Measurements from ENCODE around the gene SPTBN4.
A peak's percentile ranks its signal among the peaks of the same experiment; 100 is the strongest.
"Not testable (repeated sequence)": the region's sequence is repeated elsewhere in the genome, so short reads cannot be mapped to it uniquely, and the experiment has no call there.

Gene SPTBN4

GRCh38 chr19:40555978-40556689 lies 89.3 kb downstream of the SPTBN4 start:
- H3K4me3 ChIP-seq (ENCODE audit: low read length), result no peak overlapping the region
- no peak for TF ChIP-seq ZNF274 (IDR thresholded peaks at IDR 0.05; ENCODE audit: low read depth, low read length)

DNA sequence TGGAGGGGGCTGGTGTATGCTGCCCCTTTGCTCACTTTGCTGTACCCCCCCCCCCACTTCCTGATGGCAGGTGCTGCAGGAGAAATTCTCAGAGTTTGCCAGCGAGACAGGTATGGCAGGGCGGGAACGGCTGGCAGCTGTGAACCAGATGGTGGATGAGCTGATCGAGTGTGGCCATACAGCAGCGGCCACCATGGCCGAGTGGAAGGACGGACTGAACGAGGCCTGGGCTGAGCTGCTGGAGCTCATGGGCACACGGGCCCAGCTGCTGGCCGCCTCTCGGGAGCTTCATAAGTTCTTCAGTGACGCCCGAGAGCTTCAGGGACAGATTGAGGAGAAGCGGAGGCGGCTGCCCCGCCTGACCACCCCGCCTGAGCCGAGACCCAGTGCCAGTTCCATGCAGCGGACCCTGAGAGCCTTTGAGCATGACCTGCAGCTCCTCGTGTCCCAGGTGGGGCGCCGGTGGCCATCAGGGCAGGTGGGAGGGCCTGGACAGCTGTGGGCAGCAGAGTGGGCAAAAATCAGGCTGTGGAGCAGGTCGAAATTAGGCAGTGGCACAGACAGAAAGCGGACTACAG lies 90.2 kb downstream of the SPTBN4 start:
- TF ChIP-seq ZNF274 (IDR thresholded peaks at IDR 0.05; ENCODE audit: low read depth, low read length), result no peak
- H3K4me3 ChIP-seq (ENCODE audit: low read length), result no peak overlapping the region

DNA sequence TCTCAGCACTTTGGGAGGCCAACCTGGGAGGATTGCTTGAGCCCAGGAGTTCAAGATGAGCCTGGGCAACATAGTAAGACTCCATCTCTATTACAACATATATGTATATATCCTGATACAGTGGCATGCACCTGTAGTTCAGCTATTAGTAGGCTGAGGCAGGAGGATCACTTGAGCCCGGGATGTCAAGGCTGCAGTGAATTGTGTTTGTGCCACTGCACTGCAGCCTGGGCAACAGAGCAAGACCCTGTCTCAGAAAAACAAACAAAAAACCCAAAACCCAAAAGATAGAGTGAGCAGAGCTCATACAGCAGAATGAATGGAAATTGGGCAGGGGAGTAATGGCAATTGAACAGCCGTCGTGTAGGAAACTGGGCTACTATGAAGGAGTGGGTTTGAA lies 92.6 kb downstream of the SPTBN4 start:
- TF ChIP-seq ZNF274 (IDR thresholded peaks at IDR 0.05; ENCODE audit: low read depth, low read length), result no peak
- H3K4me3 ChIP-seq (ENCODE audit: low read length), result no peak overlapping the region

DNA sequence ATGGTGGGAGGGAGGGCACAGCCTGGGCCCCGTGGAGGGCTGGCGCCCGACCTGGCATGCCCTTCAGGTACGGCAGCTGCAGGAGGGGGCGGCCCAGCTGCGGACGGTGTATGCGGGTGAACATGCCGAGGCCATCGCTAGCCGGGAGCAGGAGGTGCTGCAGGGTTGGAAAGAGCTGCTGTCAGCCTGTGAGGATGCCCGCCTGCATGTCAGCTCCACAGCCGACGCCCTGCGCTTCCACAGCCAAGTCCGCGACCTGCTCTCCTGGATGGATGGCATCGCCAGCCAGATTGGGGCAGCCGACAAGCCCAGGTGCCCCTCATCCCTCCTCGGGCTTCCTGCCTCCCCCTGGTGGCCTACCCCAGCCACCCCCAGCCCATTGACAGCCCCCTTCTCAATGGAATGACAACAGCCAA lies 93.3 kb downstream of the SPTBN4 start:
- TF ChIP-seq ZNF274 (IDR thresholded peaks at IDR 0.05; ENCODE audit: low read depth, low read length), result no peak
- H3K4me3 ChIP-seq (ENCODE audit: low read length), result no peak overlapping the region

GRCh38 chr19:40561947-40562346 lies 95.1 kb downstream of the SPTBN4 start:
- TF ChIP-seq ZNF274 (IDR thresholded peaks at IDR 0.05; ENCODE audit: low read depth, low read length), result no peak
- no peak overlapping the region for H3K4me3 ChIP-seq (ENCODE audit: low read length)

- not testable (repeated sequence) for H3K4me3 ChIP-seq (ENCODE audit: low read length)
Measured at GRCh38 chr19:40564535-40564934, 97.7 kb downstream of the SPTBN4 start.

DNA sequence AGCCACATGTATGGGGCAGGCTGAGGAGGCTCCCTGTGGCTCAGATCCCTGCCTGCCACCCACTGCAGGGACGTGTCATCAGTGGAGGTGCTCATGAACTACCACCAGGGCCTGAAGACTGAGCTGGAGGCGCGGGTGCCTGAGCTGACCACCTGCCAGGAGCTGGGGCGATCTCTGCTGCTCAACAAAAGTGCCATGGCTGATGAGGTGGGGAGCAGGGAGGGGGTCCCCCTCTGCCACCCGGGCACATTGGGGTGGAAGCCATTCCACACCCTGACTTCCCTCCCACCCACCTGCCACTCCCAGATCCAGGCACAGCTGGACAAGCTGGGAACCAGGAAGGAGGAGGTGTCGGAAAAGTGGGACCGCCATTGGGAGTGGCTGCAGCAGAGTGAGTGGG lies 98.6 kb downstream of the SPTBN4 start:
- TF ChIP-seq ZNF274 (IDR thresholded peaks at IDR 0.05; ENCODE audit: low read depth, low read length), result no peak
- no peak overlapping the region for H3K4me3 ChIP-seq (ENCODE audit: low read length)

- no peak overlapping the region for H3K4me3 ChIP-seq (ENCODE audit: low read length)
- no peak for TF ChIP-seq ZNF274 (IDR thresholded peaks at IDR 0.05; ENCODE audit: low read depth, low read length)
Measured at GRCh38 chr19:40565910-40566495, 99.2 kb downstream of the SPTBN4 start.

GRCh38 chr19:40567040-40567749 lies 100.4 kb downstream of the SPTBN4 start:
- TF ChIP-seq ZNF274 (IDR thresholded peaks at IDR 0.05; ENCODE audit: low read depth, low read length), result no peak
- H3K4me3 ChIP-seq (ENCODE audit: low read length), result no peak overlapping the region

DNA sequence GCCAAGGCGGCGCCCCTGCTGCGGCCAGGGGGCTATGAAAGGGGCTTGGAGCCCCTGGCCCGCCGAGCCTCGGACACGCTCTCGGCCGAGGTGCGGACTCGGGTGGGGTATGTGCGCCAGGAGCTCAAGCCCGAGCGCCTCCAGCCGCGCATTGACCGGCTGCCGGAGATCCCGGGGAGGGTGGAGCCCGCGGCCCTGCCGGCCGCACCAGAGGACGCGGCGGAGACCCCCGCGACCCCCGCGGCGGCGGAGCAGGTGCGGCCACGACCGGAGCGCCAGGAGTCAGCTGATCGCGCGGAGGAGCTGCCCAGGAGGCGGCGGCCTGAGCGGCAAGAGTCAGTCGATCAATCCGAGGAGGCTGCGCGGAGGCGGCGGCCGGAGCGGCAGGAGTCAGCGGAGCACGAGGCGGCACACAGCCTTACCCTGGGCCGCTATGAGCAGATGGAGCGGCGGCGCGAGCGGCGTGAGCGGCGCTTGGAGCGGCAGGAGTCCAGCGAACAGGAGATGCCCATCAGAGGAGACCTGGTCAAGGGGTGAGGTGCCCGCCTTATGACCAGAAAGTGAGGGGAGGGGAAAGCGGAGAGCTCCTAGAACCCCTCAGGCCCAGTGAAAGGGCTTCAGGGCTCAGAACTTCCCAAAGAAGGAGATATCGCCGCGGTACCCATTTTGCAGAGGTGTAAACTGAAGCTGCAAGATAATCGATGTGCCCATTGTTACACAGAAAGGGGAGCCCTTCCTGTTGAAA lies 101.1 kb downstream of the SPTBN4 start:
- no peak overlapping the region for H3K4me3 ChIP-seq (ENCODE audit: low read length)
- TF ChIP-seq ZNF274 (IDR thresholded peaks at IDR 0.05; ENCODE audit: low read depth, low read length), result no peak

GRCh38 chr19:40570313-40571004 lies 103.7 kb downstream of the SPTBN4 start:
- peak overlapping the region; percentile 18; the same call in 1 of the 2 replicates for H3K4me3 ChIP-seq (ENCODE audit: low read length)
- TF ChIP-seq ZNF274 (IDR thresholded peaks at IDR 0.05; ENCODE audit: low read depth, low read length), result no peak

DNA sequence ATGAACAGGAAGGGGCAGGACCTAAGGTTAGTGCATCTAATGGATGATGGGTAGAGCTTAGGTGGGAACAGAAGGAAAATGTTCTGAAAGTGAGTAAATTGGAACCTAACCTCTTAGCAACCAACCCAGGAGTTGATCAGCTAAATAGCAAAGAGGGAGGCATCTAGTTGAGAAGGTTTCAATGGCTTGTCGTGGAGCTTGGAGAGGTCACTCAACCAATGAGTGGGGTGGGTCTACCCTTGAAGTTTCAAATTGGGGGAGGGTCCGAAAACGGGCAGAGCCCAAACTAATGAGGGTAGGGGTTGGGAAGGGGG lies 104.2 kb downstream of the SPTBN4 start:
- H3K4me3 ChIP-seq (ENCODE audit: low read length), result no peak overlapping the region; the same call in 1 of the 2 replicates
- no peak for TF ChIP-seq ZNF274 (IDR thresholded peaks at IDR 0.05; ENCODE audit: low read depth, low read length)

DNA sequence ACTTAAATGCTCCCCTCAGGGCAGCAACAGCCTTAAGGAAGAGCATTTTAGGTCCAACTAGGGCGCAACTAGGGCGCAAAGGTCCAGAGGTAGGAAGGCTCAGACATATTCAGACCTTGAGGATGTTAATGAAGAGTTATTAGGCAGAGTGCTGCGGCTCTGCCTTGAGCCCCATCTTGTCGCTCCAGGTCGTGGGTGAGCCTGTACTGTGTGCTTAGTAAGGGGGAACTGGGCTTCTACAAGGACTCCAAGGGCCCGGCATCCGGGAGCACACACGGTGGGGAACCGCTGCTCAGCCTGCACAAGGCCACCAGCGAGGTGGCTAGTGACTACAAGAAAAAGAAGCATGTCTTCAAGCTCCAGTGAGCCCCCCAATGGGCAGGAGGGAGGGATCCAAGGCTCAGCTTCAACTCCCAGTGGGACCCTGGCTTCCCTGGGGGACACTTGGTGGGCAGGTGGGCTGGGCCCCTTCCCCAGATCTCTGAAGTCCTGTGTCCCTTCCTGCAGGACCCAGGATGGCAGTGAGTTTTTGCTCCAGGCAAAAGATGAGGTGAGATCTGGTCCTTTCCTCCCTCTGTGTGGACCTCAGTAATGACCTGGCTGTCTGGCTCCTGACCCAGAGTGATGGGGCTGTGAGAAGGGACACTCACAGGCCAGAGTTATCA lies 105.2 kb downstream of the SPTBN4 start:
- H3K4me3 ChIP-seq (ENCODE audit: low read length), result no peak overlapping the region
- TF ChIP-seq ZNF274 (IDR thresholded peaks at IDR 0.05; ENCODE audit: low read depth, low read length), result no peak

Measured in GM08714 (cell line).